Keratinocyte (primary cell): Measurements from ENCODE around the gene FAM8A1. TPM values are rescaled to one million over a fixed set of nuclear protein-coding genes. Genes with fewer than 3 reads are reported as not detected.

Experiments
- DNase-seq: peaks from one replicate; pipeline ENCODE4 v3.0.0-alpha.2; 2011; ENCODE audit warnings: low read depth, missing footprints, low spot score
- FAIRE-seq: peaks from 2 replicates; lab custom pipeline; 2011; peaks lifted over from hg19 to GRCh38; lab: Jason Lieb, UNC
- H2AFZ ChIP-seq: 2 replicates; pipeline ENCODE4 v1.6.0; 2012; ENCODE audit warnings: low read length, control low read depth, inconsistent platforms; ENCODE audit not compliant: control insufficient read depth
- H3K27ac ChIP-seq: 2 replicates; pipeline ENCODE4 v1.5.1; 2011; ENCODE audit warnings: low read length; ENCODE audit not compliant: control insufficient read depth, insufficient read depth
- H3K27me3 ChIP-seq: 3 replicates; pipeline ENCODE4 v1.6.0; 2011; ENCODE audit warnings: low read length; ENCODE audit not compliant: control insufficient read depth, insufficient read depth; ENCODE audit errors: extremely low read depth
- H3K36me3 ChIP-seq, 2 experiments: 2 replicates in 1 of 2; 3 replicates in 1 of 2; pipeline ENCODE4 v1.5.1; 2011; ENCODE audit warnings: low read length in 2 of 2, mild to moderate bottlenecking in 1 of 2; ENCODE audit not compliant: control insufficient read depth in 2 of 2, insufficient read depth in 2 of 2; ENCODE audit errors: extremely low read depth in 1 of 2
- H3K4me1 ChIP-seq: 3 replicates; pipeline ENCODE4 v1.5.1; 2011; ENCODE audit warnings: low read length; ENCODE audit not compliant: control insufficient read depth, insufficient read depth; ENCODE audit errors: extremely low read depth
- H3K4me2 ChIP-seq: 3 replicates; pipeline ENCODE4 v1.6.0; 2011; ENCODE audit warnings: low read depth, low read length; ENCODE audit not compliant: control insufficient read depth, insufficient read depth; ENCODE audit errors: extremely low read depth
- H3K4me3 ChIP-seq, 3 experiments: fragments of 200-600 bp in 1 of 3; sonication (generic) in 1 of 3; 2 replicates in 2 of 3; 3 replicates in 1 of 3; pipeline ENCODE4 v1.5.1; 2011 to 2016; ENCODE audit warnings: low read length in 3 of 3, mild to moderate bottlenecking in 3 of 3, control low read depth in 2 of 3, inconsistent platforms in 1 of 3, low read depth in 1 of 3, mixed read lengths in 1 of 3, mixed run types in 1 of 3, moderate library complexity in 1 of 3; ENCODE audit not compliant: control insufficient read depth in 2 of 3, insufficient read depth in 2 of 3; ENCODE audit errors: extremely low read depth in 1 of 3
- H3K79me2 ChIP-seq: 2 replicates; pipeline ENCODE4 v1.6.0; 2012; ENCODE audit warnings: low read length; ENCODE audit not compliant: control insufficient read depth, insufficient read depth
- H3K9ac ChIP-seq: 3 replicates; pipeline ENCODE4 v1.6.0; 2011; ENCODE audit warnings: low read length; ENCODE audit not compliant: control insufficient read depth, insufficient read depth; ENCODE audit errors: extremely low read depth
- H3K9me1 ChIP-seq: 3 replicates; pipeline ENCODE4 v1.6.0; 2011; ENCODE audit warnings: low read length; ENCODE audit not compliant: control insufficient read depth, insufficient read depth; ENCODE audit errors: extremely low read depth
- H3K9me3 ChIP-seq: 2 replicates; pipeline ENCODE4 v1.5.1; 2012; ENCODE audit warnings: low read depth, low read length; ENCODE audit not compliant: control insufficient read depth
- H4K20me1 ChIP-seq: 3 replicates; pipeline ENCODE4 v1.6.0; 2011; ENCODE audit warnings: low read length; ENCODE audit not compliant: control insufficient read depth, insufficient read depth; ENCODE audit errors: extremely low read depth
- CTCF ChIP-seq, 3 experiments: IDR thresholded peaks in 1 of 3; conservative IDR thresholded peaks in 1 of 3; optimal IDR thresholded peaks in 1 of 3; 2 replicates in 2 of 3; 3 replicates in 1 of 3; pipeline versions ENCODE3 to v1.5.1; 2011; ENCODE audit warnings: low read length in 3 of 3, mild to moderate bottlenecking in 3 of 3, moderate library complexity in 2 of 3, control low read depth in 1 of 3, inconsistent platforms in 1 of 3; ENCODE audit not compliant: insufficient read depth in 2 of 3; ENCODE audit errors: extremely low read depth in 1 of 3
- EZH2 ChIP-seq: IDR thresholded peaks from one replicate; pipeline ENCODE4 v1.6.1; 2012; ENCODE audit warnings: inconsistent platforms, mild to moderate bottlenecking, low read length, moderate library complexity
- dilution Hi-C: fragments of 300-500 bp; cut with MboI; formaldehyde crosslinking; loops from one replicate; pipeline ENCODE4 v1.7.0; 2020; ENCODE audit warnings: low sequenced_read_pairs; ENCODE audit not compliant: extremely low pct_ligation_motif_present
- polyA plus RNA-seq, 5 experiments: library from polyadenylated mRNA; depleted of rRNA in 3 of 5; stranded (reverse) in 3 of 5; stranded (forward) in 1 of 5; unstranded in 1 of 5; fragments of >200 nt; gene quantifications; 1 replicate in 1 of 5; 2 replicates in 3 of 5; 3 replicates in 1 of 5; pipeline versions ENCODE4 v1.2.1 to v1.2.3, GENCODE V29; 2011 to 2012; ENCODE audit warnings: missing spikeins in 2 of 5, low read depth in 1 of 5, low replicate concordance in 1 of 5

FAM8A1 gene
- polyA plus RNA-seq, 1 donor (not counting 4 experiments of a cell fraction or from before 2014, with no cell fraction given), result 9.1 TPM

GRCh38 chr6:17621003-17621402, 20.9 kb downstream of the FAM8A1 start:
- Histone ChIP-seq H3K79me2 (peaks cover 23% of the 10 kb centered on the region), H3K9me1 (peaks cover 3% of the 10 kb centered on the region), H4K20me1 (peaks cover 2% of the 10 kb centered on the region), H3K9ac (no peak overlapping the region), H3K27me3 (no peaks in the 10 kb centered on the region), H3K36me3 (peaks cover 9 to 25% of the 10 kb centered on the region in 2 experiments), H3K27ac (no peak overlapping the region), H3K9me3 (no peaks in the 10 kb centered on the region), H3K4me3 (no peak overlapping the region), H2AFZ (no peak overlapping the region), H3K4me2 (no peak overlapping the region), H3K4me1 (no peaks in the 10 kb centered on the region)
- dilution Hi-C loops, result no loop called here
- DNase-seq (no peak), FAIRE-seq (no peak)
- TF ChIP-seq CTCF (optimal IDR thresholded peaks at IDR 0.05 in 1 of 3, IDR thresholded peaks at IDR 0.05 in 1 of 3, conservative IDR thresholded peaks at IDR 0.05 in 1 of 3; ENCODE audit: extremely low read depth in 1 of 3, insufficient read depth in 2 of 3, low read length in 3 of 3) (no peak), EZH2 (no peak)

GRCh38 chr6:17622144-17622543, 22.0 kb downstream of the FAM8A1 start:
- H4K20me1 ChIP-seq, result peaks cover 2% of the 10 kb centered on the region
- H3K4me1 ChIP-seq, result no peaks in the 10 kb centered on the region
- H3K79me2 ChIP-seq, result peaks cover 25% of the 10 kb centered on the region

More at GRCh38 chr6:17622144-17622543, 22.0 kb downstream of the FAM8A1 start:
- Histone ChIP-seq H3K9ac (no peak overlapping the region), H3K27ac (no peak overlapping the region), H2AFZ (no peak overlapping the region), H3K9me3 (no peaks in the 10 kb centered on the region), H3K27me3 (no peaks in the 10 kb centered on the region), H3K4me2 (no peak overlapping the region), H3K36me3 (peaks cover 9 to 23% of the 10 kb centered on the region in 2 experiments), H3K4me3 (no peak overlapping the region), H3K9me1 (peaks cover 3% of the 10 kb centered on the region)
- DNase-seq (no peak), FAIRE-seq (no peak)
- TF ChIP-seq CTCF (optimal IDR thresholded peaks at IDR 0.05 in 1 of 3, IDR thresholded peaks at IDR 0.05 in 1 of 3, conservative IDR thresholded peaks at IDR 0.05 in 1 of 3; ENCODE audit: extremely low read depth in 1 of 3, insufficient read depth in 2 of 3, low read length in 3 of 3), result no peak
- TF ChIP-seq EZH2, result no peak
- dilution Hi-C loops, result no loop called here
